Right ventricle myocardium inferior (tissue), 1 donor: ENCODE data around the gene BCAS3. TPM values are rescaled to one million over a fixed set of nuclear protein-coding genes. Genes with fewer than 3 reads are reported as not detected.
"Not testable (repeated sequence)": the region's sequence is repeated elsewhere in the genome, so short reads cannot be mapped to it uniquely, and the experiment has no call there.

Experiments
- ATAC-seq: fragments of 200-7000 bp; cut with Tn5 transposase; one replicate; pipeline ENCODE4 v1.9.1; 2020; ENCODE audit warnings: mild to moderate bottlenecking, moderate library complexity
- DNase-seq: peaks from one replicate; pipeline ENCODE4 v3.0.0; 2021; ENCODE audit errors: missing footprints
- intact Hi-C: fragments of 100-400 bp; cut with DNase I; formaldehyde crosslinking; loops from one replicate; pipeline ENCODE4 v1.11.0; 2022
- total RNA-seq: library from RNA; stranded (reverse); fragmentation: NEBNext Ultra II Directional; extraction: Animal tissue kit (Norgen Biotek cat#: 25700); gene quantifications from one replicate; pipeline ENCODE4 v1.2.1, GENCODE V29; 2021
- donor health status: DM: no; HTN: yes; CAD: no; lungs with severe emphysema.

Gene BCAS3
- total RNA-seq, 1 donor from 2014 or later: 13.3 TPM

GRCh38 chr17:61126473-61127249 lies 449.0 kb downstream of the BCAS3 start:
- intact Hi-C loops: no loop called here

GRCh38 chr17:61127960-61128359 lies 450.3 kb downstream of the BCAS3 start:
- DNase-seq (no peak), ATAC-seq (no peak)
- intact Hi-C loops: no loop called here

More at GRCh38 chr17:61126473-61127249, 449.0 kb downstream of the BCAS3 start:
- DNase-seq (no peak), ATAC-seq (no peak)

- ATAC-seq (peak; percentile 50), DNase-seq (no peak)
- intact Hi-C loops: no loop called here
Observed at GRCh38 chr17:61128661-61129115, 451.0 kb downstream of the BCAS3 start.

GRCh38 chr17:61129267-61130254 lies 451.9 kb downstream of the BCAS3 start:
- no peak for ATAC-seq
- no peak for DNase-seq
- intact Hi-C loops: no loop called here

GRCh38 chr17:61130330-61130729 lies 452.7 kb downstream of the BCAS3 start:
- DNase-seq: no peak
- intact Hi-C loops: no loop called here
- no peak for ATAC-seq

- intact Hi-C loops: no loop called here
Observed at GRCh38 chr17:61131585-61131984, 453.9 kb downstream of the BCAS3 start.

GRCh38 chr17:61132524-61132923 lies 454.9 kb downstream of the BCAS3 start:
- no peak for DNase-seq
- ATAC-seq: no peak
- intact Hi-C loops: no loop called here

More at GRCh38 chr17:61131585-61131984, 453.9 kb downstream of the BCAS3 start:
- ATAC-seq (no peak), DNase-seq (no peak)

GRCh38 chr17:61133853-61134252 lies 456.2 kb downstream of the BCAS3 start:
- no peak for DNase-seq
- no peak for ATAC-seq
- intact Hi-C loops: no loop called here

GRCh38 chr17:61134551-61135235 lies 457.0 kb downstream of the BCAS3 start:
- ATAC-seq (no peak), DNase-seq (no peak)
- intact Hi-C loops: no loop called here

- intact Hi-C loops: no loop called here
- no peak for ATAC-seq
- no peak for DNase-seq
Observed at GRCh38 chr17:61135782-61136181, 458.1 kb downstream of the BCAS3 start.

- intact Hi-C loops: no loop called here
- DNase-seq: no peak
Observed at GRCh38 chr17:61136296-61136695, 458.6 kb downstream of the BCAS3 start.

GRCh38 chr17:61139219-61139618 lies 461.6 kb downstream of the BCAS3 start:
- intact Hi-C loops: no loop called here
- DNase-seq (no peak), ATAC-seq (no peak)

More at GRCh38 chr17:61136296-61136695, 458.6 kb downstream of the BCAS3 start:
- no peak for ATAC-seq

GRCh38 chr17:61140081-61140786 lies 462.6 kb downstream of the BCAS3 start:
- ATAC-seq (no peak), DNase-seq (no peak)
- intact Hi-C loops: loop anchor here (5.0 kb wide), 1 partner anchor 133 kb away; no protein-coding TSS in a partner anchor

GRCh38 chr17:61143026-61143425 lies 465.4 kb downstream of the BCAS3 start:
- no peak for DNase-seq
- ATAC-seq: no peak
- intact Hi-C loops: loop anchor here (5.0 kb wide), 1 partner anchor 136 kb away; no protein-coding TSS in a partner anchor

- no peak for ATAC-seq
- no peak for DNase-seq
- intact Hi-C loops: loop anchor here (5.0 kb wide), 1 partner anchor 137 kb away; no protein-coding TSS in a partner anchor
Observed at GRCh38 chr17:61144137-61144536, 466.5 kb downstream of the BCAS3 start.

GRCh38 chr17:61144617-61145564 lies 467.2 kb downstream of the BCAS3 start:
- intact Hi-C loops: loop anchor here (5.0 kb wide), 1 partner anchor 138 kb away; no protein-coding TSS in a partner anchor

GRCh38 chr17:61146833-61147232 lies 469.2 kb downstream of the BCAS3 start:
- ATAC-seq, intact Hi-C loops, DNase-seq: not testable (repeated sequence)

More at GRCh38 chr17:61144617-61145564, 467.2 kb downstream of the BCAS3 start:
- DNase-seq: no peak
- no peak for ATAC-seq
